Measurements from ENCODE around the gene STK24. TPM values are rescaled to one million over a fixed set of nuclear protein-coding genes. Genes with fewer than 3 reads are reported as not detected.
A peak's percentile ranks its signal among the peaks of the same experiment; 100 is the strongest.

Gene STK24
- total and polyA plus RNA-seq, 2 experiments from 2014 or later = 83.3 to 98.0 TPM

DNA sequence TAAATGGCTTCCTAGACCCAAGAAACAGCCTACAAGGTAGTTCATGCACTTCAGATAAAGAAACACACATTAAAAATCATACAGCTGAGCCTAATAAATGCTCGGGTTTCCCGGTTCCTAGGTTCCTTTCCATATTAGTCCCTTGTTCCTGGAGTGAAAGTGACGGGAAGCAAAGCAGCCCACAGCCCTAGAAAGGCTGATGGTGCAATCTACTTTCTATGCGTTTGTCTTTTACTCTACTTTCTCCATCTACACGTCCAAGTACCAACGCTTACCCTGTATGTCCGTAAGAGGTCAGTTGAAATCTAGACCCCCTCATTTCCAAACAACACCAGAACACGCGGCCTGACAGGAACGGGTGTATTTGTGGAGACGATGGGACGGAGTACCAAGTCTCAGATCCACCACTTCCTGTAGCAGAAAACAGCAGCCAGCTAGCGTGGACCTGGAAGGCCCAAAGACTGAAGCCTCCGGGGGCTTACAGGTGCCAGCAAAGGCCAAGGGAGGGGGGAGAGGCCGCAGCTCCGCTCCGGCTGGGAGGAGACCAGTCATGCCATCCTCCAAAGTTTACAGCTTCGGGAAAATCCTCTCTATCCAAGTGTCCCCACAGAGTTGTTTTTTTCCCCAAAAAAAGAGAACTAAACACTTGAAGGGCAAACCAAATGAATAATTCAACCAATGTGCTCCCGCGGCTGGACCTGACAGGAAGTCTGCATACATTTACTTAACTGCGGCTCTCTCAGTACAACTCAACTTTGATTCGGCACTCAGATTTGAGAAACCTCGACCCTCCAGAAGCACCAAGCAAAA lies 34.1 kb downstream of the STK24 start:
- TF ChIP-seq, protein P1, sequence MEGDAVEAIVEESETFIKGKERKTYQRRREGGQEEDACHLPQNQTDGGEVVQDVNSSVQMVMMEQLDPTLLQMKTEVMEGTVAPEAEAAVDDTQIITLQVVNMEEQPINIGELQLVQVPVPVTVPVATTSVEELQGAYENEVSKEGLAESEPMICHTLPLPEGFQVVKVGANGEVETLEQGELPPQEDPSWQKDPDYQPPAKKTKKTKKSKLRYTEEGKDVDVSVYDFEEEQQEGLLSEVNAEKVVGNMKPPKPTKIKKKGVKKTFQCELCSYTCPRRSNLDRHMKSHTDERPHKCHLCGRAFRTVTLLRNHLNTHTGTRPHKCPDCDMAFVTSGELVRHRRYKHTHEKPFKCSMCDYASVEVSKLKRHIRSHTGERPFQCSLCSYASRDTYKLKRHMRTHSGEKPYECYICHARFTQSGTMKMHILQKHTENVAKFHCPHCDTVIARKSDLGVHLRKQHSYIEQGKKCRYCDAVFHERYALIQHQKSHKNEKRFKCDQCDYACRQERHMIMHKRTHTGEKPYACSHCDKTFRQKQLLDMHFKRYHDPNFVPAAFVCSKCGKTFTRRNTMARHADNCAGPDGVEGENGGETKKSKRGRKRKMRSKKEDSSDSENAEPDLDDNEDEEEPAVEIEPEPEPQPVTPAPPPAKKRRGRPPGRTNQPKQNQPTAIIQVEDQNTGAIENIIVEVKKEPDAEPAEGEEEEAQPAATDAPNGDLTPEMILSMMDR (IDR thresholded peaks at IDR 0.05; ENCODE audit: low read depth, low read length) = no peak

DNA sequence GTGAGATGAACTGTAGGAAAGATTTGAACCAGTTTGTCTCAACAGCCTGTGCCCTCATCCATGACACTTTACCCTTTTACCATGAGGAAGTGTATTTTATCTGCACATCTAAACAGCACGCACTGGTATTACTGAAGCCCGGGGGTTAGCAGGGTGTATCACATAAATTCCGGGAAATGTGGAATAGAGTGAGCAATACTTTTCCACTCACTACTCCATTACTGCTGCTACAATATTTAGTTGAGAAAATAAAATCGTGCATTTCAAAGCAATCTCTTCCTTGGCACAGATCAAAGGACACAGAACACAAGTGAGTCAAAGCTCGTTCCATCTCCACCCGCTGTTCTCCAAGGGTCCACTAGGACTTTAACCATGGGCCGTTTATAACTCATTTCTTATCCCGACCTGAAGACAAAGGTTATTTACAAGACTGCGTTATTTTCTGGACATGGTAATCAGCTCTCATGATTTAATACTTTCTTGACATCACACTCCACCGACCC lies 35.2 kb downstream of the STK24 start:
- no peaks in the 10 kb centered on the region for H3K27me3 ChIP-seq
- no peak for DNase-seq (ENCODE audit: low read depth in 1 of 2, low spot score in 1 of 2)
- TF ChIP-seq, protein P1 (IDR thresholded peaks at IDR 0.05; ENCODE audit: low read depth, low read length) = no peak
- H3K4me3 ChIP-seq = no peak overlapping the region
- H3K9me3 ChIP-seq (ENCODE audit: low read depth) = no peaks in the 10 kb centered on the region
- H3K4me1 ChIP-seq (ENCODE audit: low read depth) = peaks cover 41% of the 10 kb centered on the region
- H3K27ac ChIP-seq = no peak overlapping the region
- H3K36me3 ChIP-seq = no peaks in the 10 kb centered on the region

More for the DNA sequence above, 34.1 kb downstream of the STK24 start:
- DNase-seq (ENCODE audit: low read depth in 1 of 2, low spot score in 1 of 2) = no peak
- H3K9me3 ChIP-seq (ENCODE audit: low read depth) = no peaks in the 10 kb centered on the region
- no peak overlapping the region for H3K4me3 ChIP-seq
- H3K27ac ChIP-seq = peak overlapping the region; percentile 87
- no peaks in the 10 kb centered on the region for H3K27me3 ChIP-seq
- peaks cover 40% of the 10 kb centered on the region for H3K4me1 ChIP-seq (ENCODE audit: low read depth)
- no peaks in the 10 kb centered on the region for H3K36me3 ChIP-seq

DNA sequence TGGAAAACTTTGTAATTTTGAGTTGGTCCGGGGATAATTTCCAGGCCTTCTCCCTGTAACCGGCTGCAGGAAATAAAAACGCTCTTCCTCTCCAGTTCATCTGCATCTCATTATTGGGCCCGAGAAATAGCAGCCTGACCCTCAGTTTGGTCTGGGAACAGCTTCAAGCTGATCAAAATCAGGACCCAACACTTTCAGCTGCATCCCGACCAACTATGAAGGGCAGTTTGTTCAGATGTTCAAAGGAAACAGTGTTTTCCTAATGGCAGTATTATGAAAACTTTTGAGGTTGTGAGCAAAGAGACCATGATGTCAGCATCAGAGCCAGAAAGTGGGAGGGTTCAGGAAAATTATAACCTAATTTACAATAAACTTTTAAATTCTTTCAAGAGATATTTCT lies 35.7 kb downstream of the STK24 start:
- peaks cover 44% of the 10 kb centered on the region for H3K4me1 ChIP-seq (ENCODE audit: low read depth)
- H3K27ac ChIP-seq = peak overlapping the region; percentile 53
- TF ChIP-seq, protein P1 (IDR thresholded peaks at IDR 0.05; ENCODE audit: low read depth, low read length) = no peak
- DNase-seq (ENCODE audit: low read depth in 1 of 2, low spot score in 1 of 2) = peak in 1 of 2 donors; percentile 21
- H3K9me3 ChIP-seq (ENCODE audit: low read depth) = no peaks in the 10 kb centered on the region
- H3K36me3 ChIP-seq = no peaks in the 10 kb centered on the region
- H3K27me3 ChIP-seq = no peaks in the 10 kb centered on the region
- no peak overlapping the region for H3K4me3 ChIP-seq

DNA sequence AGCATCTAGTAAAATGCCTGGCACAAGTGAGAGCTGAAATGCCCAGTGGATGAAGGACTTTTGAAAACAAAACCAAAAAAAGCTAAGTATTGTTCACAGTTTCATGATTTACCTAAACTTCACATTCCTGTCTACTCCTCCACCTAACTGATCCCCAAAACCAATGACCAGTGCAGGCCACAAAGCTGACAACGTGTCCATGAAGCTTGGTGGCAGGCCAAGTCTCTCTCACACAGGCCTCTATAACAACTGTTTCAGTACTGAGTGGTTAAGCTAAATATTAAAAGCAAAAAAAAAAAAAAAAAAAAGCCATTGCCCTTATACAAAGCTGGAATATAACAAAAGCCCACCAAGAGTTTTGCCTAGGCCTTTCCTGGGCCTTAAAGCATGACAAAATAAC lies 36.4 kb downstream of the STK24 start:
- TF ChIP-seq, protein P1 (IDR thresholded peaks at IDR 0.05; ENCODE audit: low read depth, low read length) = no peak
- Histone ChIP-seq H3K4me1 (ENCODE audit: low read depth) (peaks cover 50% of the 10 kb centered on the region), H3K27ac (no peak overlapping the region), H3K27me3 (no peaks in the 10 kb centered on the region), H3K9me3 (ENCODE audit: low read depth) (no peaks in the 10 kb centered on the region), H3K36me3 (no peaks in the 10 kb centered on the region), H3K4me3 (no peak overlapping the region)
- no peak for DNase-seq (ENCODE audit: low read depth in 1 of 2, low spot score in 1 of 2)

DNA sequence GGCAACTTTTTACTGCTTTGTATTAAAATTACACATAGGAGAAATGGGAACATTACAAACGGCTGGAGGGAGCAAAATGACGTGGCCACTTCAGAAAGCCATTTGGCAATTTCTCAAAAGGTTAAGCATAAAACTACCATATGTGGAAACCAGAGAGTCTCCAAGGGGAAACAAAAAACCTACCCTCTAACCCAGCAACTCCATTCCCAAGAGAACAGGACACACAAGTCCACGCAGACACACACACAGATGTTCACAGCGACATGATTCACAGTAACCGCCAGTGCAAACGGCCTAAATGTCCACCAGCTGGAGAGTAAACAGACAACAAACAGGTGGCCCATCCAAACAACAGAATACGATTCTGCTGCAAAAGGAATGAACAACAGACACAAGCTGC lies 37.2 kb downstream of the STK24 start:
- no peaks in the 10 kb centered on the region for H3K27me3 ChIP-seq
- H3K4me1 ChIP-seq (ENCODE audit: low read depth) = peaks cover 45% of the 10 kb centered on the region
- no peak overlapping the region for H3K27ac ChIP-seq
- H3K4me3 ChIP-seq = no peak overlapping the region
- H3K9me3 ChIP-seq (ENCODE audit: low read depth) = no peaks in the 10 kb centered on the region
- TF ChIP-seq, protein P1 (IDR thresholded peaks at IDR 0.05; ENCODE audit: low read depth, low read length) = no peak
- no peak for DNase-seq (ENCODE audit: low read depth in 1 of 2, low spot score in 1 of 2)
- H3K36me3 ChIP-seq = no peaks in the 10 kb centered on the region
